ENCODE results near the gene NT5C2. TPM values are rescaled to one million over a fixed set of nuclear protein-coding genes. Genes with fewer than 3 reads are reported as not detected.

Gene NT5C2
- total RNA-seq (59.0 and 69.9 TPM in 2 replicates), polyA plus RNA-seq (42.6 and 47.2 TPM in 2 replicates), polyA minus RNA-seq (65.4 and 70.5 TPM in 2 replicates), Bru-seq, nascent RNA (percentile 96 among the genes with signal in this experiment), BruChase-seq, experiment 1, labeled RNA remaining after a 6-hour chase (percentile 82 among the genes with signal in this experiment), BruChase-seq, experiment 2, labeled RNA remaining after a 2-hour chase (percentile 86 among the genes with signal in this experiment)
- polyA plus RNA-seq (2011; cell fraction: cytosol; rRNA removed): 40.2 and 40.4 TPM in 2 replicates
- polyA plus RNA-seq (2011; cell fraction: nucleus; rRNA removed): 70.3 and 81.9 TPM in 2 replicates
- 47.9 and 58.7 TPM in 2 replicates for polyA plus RNA-seq (2012)
- 30.5 TPM for polyA minus RNA-seq (2011; cell fraction: cytosol; rRNA and poly(A)+ RNA removed)
- 68.6 and 107 TPM in 2 replicates for polyA minus RNA-seq (2011; cell fraction: nucleus; rRNA and poly(A)+ RNA removed)
- long read RNA-seq, partial matches to known transcripts: 9 of 49 reads
- long read RNA-seq, other reads (novel, unspliced or antisense): 33 of 49 reads

DNA sequence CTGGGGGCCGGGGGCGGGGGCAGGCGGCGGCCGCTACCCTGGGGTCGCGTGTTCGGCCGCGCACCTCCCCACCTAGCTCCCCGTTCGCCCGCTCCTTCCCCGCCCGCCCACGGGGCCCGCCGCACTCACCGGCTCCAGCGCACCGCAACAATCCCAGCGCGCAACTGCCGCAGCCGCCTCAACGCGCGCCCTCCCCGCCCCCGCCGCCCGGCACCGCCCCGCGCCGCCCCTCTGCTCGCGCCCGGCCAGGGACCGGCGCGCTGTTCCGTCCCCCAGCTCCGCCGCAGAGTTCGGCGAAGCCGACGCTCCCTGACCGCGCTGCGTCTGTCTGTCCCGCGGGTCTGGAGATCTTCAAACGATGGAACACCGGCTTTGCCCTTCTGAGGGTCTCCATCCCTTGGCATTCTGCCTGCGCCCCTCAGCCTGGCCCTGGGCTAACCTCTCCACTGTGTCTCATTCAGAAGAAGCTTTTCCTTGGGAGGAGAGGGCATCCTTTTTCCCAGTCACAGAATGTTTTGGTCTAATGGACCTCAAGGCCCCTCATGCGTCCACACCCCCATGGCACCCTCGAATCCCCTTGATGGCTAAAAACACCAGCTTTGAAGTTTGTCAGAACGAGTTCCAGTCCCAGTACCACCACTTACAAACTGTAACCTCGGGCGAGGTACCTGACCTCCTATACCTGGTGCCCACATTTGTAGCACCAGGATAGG is at the start of gene NT5C2:
Gene NT5C2, minus strand, starts transcription at position 166 of the 713 bp plus-strand sequence. CDS start 18,314 bp downstream, outside the sequence.
- POLR2A ChIA-PET: interaction anchor here (0.8 to 3.3 kb wide), 8 partner anchors 10 to 275 kb away, joined by 3 to 28 read pairs (median 5); partner anchors contain the start of gene CNNM2
- peak within 1 kb of the TSS; percentile 99 for H3K4me2 ChIP-seq (ENCODE audit: insufficient read depth, low read length)

More for the DNA sequence above, at the start of gene NT5C2:
- TF ChIP-seq, protein P1, sequence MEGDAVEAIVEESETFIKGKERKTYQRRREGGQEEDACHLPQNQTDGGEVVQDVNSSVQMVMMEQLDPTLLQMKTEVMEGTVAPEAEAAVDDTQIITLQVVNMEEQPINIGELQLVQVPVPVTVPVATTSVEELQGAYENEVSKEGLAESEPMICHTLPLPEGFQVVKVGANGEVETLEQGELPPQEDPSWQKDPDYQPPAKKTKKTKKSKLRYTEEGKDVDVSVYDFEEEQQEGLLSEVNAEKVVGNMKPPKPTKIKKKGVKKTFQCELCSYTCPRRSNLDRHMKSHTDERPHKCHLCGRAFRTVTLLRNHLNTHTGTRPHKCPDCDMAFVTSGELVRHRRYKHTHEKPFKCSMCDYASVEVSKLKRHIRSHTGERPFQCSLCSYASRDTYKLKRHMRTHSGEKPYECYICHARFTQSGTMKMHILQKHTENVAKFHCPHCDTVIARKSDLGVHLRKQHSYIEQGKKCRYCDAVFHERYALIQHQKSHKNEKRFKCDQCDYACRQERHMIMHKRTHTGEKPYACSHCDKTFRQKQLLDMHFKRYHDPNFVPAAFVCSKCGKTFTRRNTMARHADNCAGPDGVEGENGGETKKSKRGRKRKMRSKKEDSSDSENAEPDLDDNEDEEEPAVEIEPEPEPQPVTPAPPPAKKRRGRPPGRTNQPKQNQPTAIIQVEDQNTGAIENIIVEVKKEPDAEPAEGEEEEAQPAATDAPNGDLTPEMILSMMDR (IDR thresholded peaks at IDR 0.05; ENCODE audit: extremely low read depth in 1 of 2, insufficient read depth in 1 of 2, low read depth in 1 of 2, low read length in 2 of 2): no peak
- peak; percentile 74 for TF ChIP-seq POLR2AphosphoS5 (IDR thresholded peaks at IDR 0.05; ENCODE audit: insufficient read depth, low read depth, low read length)
- peak; percentile 62 for TF ChIP-seq POLR2A (IDR thresholded peaks at IDR 0.05; ENCODE audit: low read depth, low read length)
- H4K20me1 ChIP-seq (replicated peaks; ENCODE audit: control insufficient read depth, extremely low read depth, insufficient read depth, low read length): no peaks in the 10 kb centered on the region
- no TSS peak for BruUV-seq (replicated peaks)
- dilution Hi-C loops (cut with MboI; ENCODE audit: extremely low pct_ligation_motif_present, low sequenced_read_pairs): no loop called here
- peak; percentile 69 for DNase-seq (ENCODE audit: low read depth, low spot score)
- H3K9me1 ChIP-seq (replicated peaks; ENCODE audit: control insufficient read depth, extremely low read depth, insufficient read depth, low read length): no peaks in the 10 kb centered on the region
- H3K4me3 ChIP-seq (replicated peaks in 1 of 3; ENCODE audit: insufficient read depth in 1 of 3, low read depth in 1 of 3, low read length in 3 of 3): peak within 1 kb of the TSS; percentile 61 to 95 (median 71)
- H2AFZ ChIP-seq (ENCODE audit: low read depth, low read length): peak within 1 kb of the TSS; percentile 93
- H3K79me2 ChIP-seq (ENCODE audit: control insufficient read depth, insufficient read depth, low read length): peaks cover 42% of the 10 kb centered on the region
- H3K27me3 ChIP-seq (ENCODE audit: control insufficient read depth in 2 of 2, insufficient read depth in 2 of 2, low read length in 2 of 2): no peaks in the 10 kb centered on the region
- H3K27ac ChIP-seq (ENCODE audit: insufficient read depth, low read depth, low read length): peak within 1 kb of the TSS; percentile 80
- no peaks in the 10 kb centered on the region for H3K9me3 ChIP-seq (replicated peaks; ENCODE audit: control insufficient read depth, insufficient read depth, low read length)
- H3K4me1 ChIP-seq (ENCODE audit: control insufficient read depth, extremely low read depth, insufficient read depth, low read length): peaks cover 36% of the 10 kb centered on the region
- no peak for FAIRE-seq
- intact Hi-C loops (cut with micrococcal nuclease): loop anchor here (1.0 to 2.0 kb wide), 5 partner anchors 24 to 276 kb away; no protein-coding TSS in a partner anchor
- CTCF ChIA-PET: interaction anchor here (0.6 to 6.4 kb wide), 18 partner anchors 9 to 357 kb away, joined by 3 to 89 read pairs (median 4); partner anchors contain the start of genes CNNM2, CYP17A1 and RPEL1
- H3K36me3 ChIP-seq (ENCODE audit: control insufficient read depth in 2 of 2, extremely low read depth in 1 of 2, insufficient read depth in 2 of 2, low read length in 2 of 2): no peaks in the 10 kb centered on the region
- peak within 1 kb of the TSS; percentile 79 for H3K9ac ChIP-seq (replicated peaks; ENCODE audit: extremely low read depth, insufficient read depth, low read length)

Measured in endothelial cell of umbilical vein (primary cell).